ENCODE results near the gene KCNMA1.
A peak's percentile ranks its signal among the peaks of the same experiment; 100 is the strongest.

KCNMA1 gene

DNA sequence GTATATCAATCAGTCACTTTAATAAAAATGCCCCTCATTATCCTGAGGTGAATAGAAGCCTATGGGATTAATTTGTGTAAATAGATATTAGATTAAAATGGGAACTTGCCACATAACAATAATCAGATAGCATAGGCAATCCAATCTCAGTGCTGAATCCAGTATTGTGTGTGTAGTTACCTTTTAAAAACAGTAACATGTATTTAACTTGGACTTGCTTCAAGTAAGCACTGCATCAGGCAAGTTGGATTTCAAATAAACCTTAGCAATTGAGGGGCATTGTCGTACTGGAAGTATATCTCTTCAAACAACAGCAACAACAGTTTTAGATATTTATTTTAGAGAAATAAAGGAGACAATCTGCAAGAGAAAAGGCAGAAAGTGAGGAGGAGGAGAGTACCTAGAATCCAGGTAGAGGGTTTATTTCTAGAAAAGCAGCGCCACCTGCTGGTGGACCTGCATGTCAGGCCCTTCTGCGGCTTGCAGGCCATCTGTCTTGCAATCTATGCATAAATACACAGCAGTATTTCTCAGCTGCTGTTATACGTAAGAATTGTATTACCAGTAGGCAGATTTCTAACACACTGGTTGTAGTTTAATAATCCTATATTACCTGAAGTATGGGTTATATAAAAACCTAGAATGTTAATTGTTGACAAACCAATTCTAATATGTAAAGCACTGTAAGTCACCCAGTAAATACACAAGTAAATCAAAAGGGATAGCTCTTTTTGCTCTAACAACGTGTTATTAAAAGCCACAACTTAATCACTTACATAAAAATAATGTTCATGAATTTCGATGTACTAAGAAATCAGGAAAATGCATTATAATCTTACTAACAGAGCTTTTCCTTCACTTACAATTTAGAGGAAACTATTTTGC is 652.8 kb downstream of the KCNMA1 start:
- DNase-seq: peak; percentile 29

DNA sequence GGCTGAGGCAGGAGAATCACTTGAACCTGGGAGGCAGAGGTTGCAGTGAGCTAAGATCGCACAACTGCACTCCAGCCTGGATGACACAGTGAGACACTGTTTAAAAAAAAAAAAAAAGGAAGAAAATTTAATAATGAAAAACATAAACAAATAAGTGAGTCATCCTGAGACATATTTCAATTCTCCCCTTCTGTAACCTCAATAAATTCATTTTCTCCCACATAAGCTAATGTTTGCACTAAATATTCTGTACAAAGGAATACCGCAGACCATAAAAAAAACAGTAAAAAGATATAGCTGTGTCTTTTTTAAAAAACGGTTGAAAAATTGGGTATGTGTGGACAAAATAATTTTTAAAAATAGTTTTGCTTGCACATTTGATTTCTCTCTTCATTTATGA is 654.0 kb downstream of the KCNMA1 start:
- no peak for DNase-seq

- no peak for DNase-seq
Measured at GRCh38 chr10:76982671-76983070, 654.9 kb downstream of the KCNMA1 start.

DNA sequence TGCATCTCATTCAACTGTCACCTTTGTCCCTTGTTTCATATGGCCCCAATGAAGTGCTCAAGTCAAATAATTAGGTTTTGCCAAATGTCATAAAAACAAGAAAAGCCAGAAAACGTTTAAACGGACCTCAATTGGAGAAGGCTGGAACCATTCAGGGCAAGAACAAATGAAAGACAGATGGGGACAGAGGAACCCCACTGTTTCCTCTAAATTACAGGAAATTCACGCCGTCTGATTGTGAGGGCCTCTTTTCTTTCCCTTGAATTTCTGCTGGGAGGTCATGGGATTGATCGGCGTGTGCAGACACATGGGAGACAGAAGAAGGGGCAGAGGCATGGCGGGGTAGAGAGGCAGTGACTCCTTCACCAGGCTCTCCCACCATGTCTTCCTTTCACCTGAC is 656.4 kb downstream of the KCNMA1 start:
- no peak for DNase-seq

GRCh38 chr10:76977901-76978300 is 659.7 kb downstream of the KCNMA1 start:
- DNase-seq: no peak

DNA sequence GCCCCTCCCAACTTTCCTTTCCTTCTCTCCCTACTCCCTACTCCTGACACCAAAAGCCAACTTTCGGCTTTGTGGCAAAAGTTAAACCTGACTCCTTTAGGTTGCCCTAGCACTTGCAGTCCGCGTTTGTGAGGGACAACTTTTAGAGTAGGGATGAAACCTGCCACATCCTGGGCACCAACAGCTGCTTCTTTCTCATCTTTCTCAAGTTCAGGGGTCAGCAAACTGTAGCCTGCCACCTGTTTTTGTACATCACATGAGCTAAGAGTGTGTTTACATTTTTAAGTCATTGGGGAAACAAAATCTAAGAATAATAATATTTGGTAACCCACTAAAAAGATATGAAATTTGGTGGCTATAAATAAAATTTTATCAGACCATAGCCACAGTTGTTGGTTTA is 660.6 kb downstream of the KCNMA1 start:
- DNase-seq: no peak

GRCh38 chr10:76976142-76976541 is 661.5 kb downstream of the KCNMA1 start:
- DNase-seq: no peak

GRCh38 chr10:76975126-76975525 is 662.5 kb downstream of the KCNMA1 start:
- no peak for DNase-seq

DNA sequence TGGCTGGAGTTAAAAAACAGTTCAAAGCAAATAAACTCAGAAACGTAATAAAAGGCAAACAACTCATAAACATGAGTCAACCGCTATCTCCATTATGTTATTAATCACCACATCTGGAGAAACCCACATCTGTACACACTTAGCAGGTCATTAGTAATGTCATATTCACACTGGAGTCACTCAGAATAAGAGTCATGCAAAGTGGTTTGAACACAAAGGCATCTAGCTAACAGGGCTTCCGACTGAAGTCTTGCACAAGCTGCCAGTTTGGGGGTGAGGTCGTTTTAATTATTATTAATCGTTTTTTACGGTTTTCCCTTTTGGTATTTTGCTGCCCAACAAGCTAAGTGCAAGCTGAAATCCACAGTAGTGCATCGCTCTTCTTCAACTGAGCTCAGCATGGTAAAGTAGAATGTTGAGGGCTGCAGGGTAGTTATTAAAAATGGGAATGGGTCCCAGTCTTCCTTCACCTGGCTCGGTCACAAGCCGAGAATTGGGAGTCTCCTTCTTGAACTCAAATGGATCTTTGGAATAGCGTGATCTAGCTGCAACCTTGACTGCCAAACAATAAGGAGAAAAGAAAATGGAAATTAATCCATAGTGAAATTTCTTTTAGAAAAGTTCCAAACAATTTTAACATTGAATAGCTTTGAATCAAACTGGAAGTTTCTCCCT is 663.5 kb downstream of the KCNMA1 start:
- no peak for DNase-seq

GRCh38 chr10:76973091-76974016 is 664.3 kb downstream of the KCNMA1 start:
- no peak for DNase-seq

DNA sequence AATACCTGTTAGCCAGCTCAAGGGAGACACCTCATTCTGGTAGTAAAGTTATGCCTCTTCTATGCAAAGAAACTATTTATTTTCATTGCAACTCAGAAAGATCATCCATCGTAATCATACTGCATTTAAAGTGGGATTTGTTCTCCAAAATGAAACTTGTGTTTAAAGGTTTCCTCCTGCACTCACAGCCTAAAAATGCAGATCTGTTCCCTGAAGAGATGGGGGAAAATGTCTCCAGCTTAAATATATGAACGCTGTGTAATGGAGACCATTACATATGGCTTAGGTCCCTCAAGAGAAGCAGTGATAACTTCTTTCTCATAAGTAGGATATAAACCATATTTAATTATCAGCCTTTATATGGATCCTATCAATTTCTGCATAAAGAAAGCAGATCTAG is 665.1 kb downstream of the KCNMA1 start:
- DNase-seq: no peak

DNA sequence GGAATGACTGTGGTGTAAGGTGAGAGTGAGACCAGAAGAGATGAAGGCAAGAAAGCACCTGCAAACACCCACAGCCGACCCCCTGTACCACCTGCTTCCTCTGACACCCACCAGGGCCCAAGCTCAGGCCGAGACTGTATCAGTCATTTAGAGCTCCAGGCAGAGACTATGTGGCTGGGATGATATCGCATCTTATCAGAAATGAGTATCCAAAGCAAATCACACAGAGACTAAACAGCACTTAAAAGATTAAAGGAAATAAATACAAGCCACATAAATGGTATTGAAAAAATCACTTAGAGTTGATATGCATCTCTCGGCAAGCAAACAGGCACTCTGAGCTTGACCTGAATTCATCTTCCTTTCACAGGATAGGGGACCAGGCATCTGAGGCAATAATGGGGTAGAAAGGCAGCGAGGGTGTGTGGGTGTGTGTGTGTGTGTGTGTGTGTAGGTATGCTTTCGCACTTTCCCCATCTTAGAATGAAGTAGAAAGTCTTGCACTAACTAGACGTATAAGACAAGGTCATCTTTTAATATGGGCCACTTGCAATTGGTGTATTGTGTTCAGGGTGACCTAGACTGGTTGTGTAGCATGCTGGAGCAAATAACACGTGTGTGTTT is 665.9 kb downstream of the KCNMA1 start:
- DNase-seq: no peak

DNA sequence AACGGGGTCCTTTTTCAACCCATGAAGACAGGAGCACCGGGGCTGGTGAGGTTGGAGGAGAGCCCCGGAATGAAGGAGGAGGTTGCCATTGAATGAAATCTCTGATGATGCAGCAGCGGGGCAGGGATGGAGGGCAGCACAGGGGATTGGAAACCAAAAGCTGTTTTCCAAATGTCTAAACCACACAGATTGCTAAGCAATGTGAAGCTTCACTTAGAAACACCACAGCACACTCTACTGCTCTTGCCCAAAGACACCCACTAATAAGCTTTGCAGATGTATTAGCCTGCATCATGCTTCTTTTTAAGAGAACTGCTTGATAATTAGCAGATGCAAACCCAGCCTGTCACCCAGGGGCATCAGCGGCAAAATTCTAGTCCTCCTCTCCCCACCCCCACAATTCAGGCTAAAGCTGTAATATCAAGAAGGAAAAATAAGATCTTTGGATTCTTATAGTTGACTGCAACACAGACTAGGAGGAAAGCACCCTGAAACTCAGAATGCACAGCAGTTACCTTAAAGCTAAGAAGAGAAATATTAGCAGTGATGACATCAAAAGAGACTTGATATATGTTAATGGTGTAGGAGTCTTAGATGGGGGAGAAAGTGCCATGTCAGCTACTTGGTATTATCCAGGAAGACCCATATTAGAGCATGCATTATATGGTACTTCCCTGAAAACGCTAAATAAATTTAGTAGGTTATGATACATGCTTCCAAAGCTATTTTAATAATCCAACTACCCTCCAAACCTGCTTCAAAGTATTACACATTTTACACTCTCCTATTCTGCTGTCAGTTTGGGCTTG is 666.7 kb downstream of the KCNMA1 start:
- DNase-seq: no peak

DNA sequence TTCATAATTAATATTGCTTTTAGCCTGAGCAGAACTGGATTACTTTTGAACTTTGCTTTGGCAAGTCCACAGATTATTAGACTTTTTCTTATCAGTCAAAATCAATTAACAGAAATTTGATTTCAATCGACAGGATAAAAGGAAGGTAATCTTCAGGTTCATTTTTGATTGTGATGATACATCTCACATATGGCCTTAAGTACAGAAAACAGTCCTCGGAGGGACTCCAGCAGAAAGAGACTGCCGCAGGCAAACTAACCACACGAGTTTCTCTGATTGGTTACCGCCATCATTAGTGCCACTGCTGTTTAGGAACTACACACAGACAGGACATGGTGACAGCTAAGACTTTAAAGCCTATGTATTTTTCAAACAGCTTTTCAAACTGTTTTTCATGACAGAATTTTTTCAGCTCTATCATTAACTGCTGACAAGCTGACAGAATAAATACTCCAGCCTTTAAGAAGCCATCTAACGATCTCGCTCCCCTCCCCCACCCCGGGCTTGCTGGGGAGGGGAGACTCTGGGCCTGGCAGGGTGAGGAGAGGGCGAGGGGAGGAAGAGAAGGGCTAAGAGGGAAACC is 668.2 kb downstream of the KCNMA1 start:
- DNase-seq: no peak

- no peak for DNase-seq
Measured at GRCh38 chr10:76968483-76968882, 669.1 kb downstream of the KCNMA1 start.

DNA sequence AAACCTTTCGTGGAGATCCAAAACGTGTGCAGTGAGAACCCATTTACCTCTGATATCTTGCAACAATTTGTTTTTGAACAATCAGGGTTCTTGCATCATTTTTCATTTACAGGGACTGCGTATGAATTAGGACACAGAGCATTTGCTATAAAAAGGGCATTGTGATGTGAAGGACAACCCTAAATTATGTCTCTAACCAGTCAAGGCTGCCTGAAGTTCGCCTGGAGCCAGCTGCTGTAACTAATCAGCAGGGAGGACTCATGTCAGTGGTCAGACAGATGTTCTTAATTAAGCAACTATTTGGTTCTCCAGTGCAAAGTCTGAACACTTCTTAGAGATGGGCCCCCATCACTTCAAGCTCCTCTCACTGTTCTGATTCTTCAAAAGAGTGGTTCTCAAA is 674.8 kb downstream of the KCNMA1 start:
- DNase-seq: no peak

DNA sequence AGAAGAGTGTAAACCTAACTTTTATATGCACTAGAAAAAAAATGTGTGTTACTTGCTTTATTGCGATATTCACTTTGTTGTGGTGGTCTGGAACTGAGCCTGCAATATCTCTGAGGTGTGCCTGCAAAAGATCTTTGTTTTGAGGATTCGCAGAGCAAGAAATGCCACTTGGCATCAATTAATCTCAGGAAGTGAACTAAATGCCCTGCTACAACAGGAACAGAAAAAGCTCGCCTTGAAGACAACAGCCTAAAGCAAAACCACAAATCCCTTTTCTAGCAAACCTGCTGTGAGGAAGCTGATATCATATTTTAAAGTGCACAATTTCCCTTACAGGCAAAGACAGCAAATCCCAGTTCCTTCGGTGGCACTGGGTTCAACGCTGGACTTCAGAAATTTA is 675.8 kb downstream of the KCNMA1 start:
- DNase-seq: no peak

DNA sequence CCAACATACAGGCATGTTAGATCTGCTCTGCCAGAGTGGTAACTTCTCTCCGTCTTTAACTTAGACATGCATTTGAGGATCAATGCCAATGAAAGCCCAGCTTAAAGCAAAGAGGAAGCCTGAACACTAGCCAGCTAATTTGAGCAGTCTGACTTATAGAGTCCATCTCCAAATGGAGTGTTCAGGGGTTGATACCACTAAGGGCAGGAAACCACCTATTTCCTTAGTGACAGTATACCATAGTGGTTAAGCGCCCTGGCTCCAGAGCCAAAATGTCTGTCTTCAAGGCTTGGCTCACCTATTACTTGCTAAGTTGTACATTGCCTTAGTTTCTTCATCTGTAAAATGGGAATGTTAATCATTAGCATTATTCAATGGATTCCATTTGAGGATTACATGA is 678.5 kb downstream of the KCNMA1 start:
- DNase-seq: no peak

- no peak for DNase-seq
Measured at GRCh38 chr10:76954838-76955237, 682.8 kb downstream of the KCNMA1 start.

GRCh38 chr10:76950354-76950753 is 687.3 kb downstream of the KCNMA1 start:
- DNase-seq: no peak

DNA sequence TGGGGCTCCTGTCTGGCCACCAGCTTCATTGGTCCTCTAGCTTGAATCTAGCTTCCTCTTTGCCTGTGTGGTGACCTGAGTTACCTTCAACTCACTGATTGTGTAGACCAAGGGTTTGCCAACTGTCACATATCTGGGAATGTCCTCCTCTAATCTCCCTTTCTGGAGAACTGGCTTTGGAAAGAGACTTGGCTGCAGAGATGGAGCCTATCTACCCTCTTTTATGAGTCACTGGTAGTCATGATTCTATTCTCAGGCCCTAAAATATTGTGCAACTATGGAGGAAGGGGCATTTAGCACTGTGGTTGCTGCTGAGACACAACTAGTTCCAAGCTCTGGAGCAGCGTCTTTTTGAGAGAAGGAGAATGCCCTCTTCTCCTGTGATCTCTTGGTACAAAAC is 691.3 kb downstream of the KCNMA1 start:
- DNase-seq: no peak

- no peak for DNase-seq
Measured at GRCh38 chr10:76945166-76945565, 692.4 kb downstream of the KCNMA1 start.
